Measurements from ENCODE around the gene JPH2.

Gene JPH2

GRCh38 chr20:44187772-44188709, 1.1 kb upstream of the JPH2 start:
- DNase-seq (ENCODE audit: low spot score), result no peak

- DNase-seq (ENCODE audit: low spot score), result no peak
Measured at GRCh38 chr20:44186674-44187053, 324 bp downstream of the JPH2 start.

GRCh38 chr20:44186201-44186600, 787 bp downstream of the JPH2 start:
- DNase-seq (ENCODE audit: low spot score), result no peak

- DNase-seq (ENCODE audit: low spot score), result no peak
Measured at GRCh38 chr20:44185574-44185973, 1.4 kb downstream of the JPH2 start.

- DNase-seq (ENCODE audit: low spot score), result no peak
Measured at GRCh38 chr20:44183282-44183681, 3.7 kb downstream of the JPH2 start.

GRCh38 chr20:44182863-44183262, 4.1 kb downstream of the JPH2 start:
- no peak for DNase-seq (ENCODE audit: low spot score)

- no peak for DNase-seq (ENCODE audit: low spot score)
Measured at GRCh38 chr20:44182135-44182765, 4.7 kb downstream of the JPH2 start.

- DNase-seq (ENCODE audit: low spot score), result no peak
Measured at GRCh38 chr20:44181611-44182010, 5.4 kb downstream of the JPH2 start.

- no peak for DNase-seq (ENCODE audit: low spot score)
Measured at GRCh38 chr20:44180814-44181213, 6.2 kb downstream of the JPH2 start.

GRCh38 chr20:44176833-44177534, 10.0 kb downstream of the JPH2 start:
- no peak for DNase-seq (ENCODE audit: low spot score)

GRCh38 chr20:44174996-44175765, 11.8 kb downstream of the JPH2 start:
- no peak for DNase-seq (ENCODE audit: low spot score)

GRCh38 chr20:44173846-44174245, 13.1 kb downstream of the JPH2 start:
- DNase-seq (ENCODE audit: low spot score), result no peak

- DNase-seq (ENCODE audit: low spot score), result no peak
Measured at GRCh38 chr20:44173116-44173515, 13.9 kb downstream of the JPH2 start.

- DNase-seq (ENCODE audit: low spot score), result no peak
Measured at GRCh38 chr20:44172572-44172950, 14.4 kb downstream of the JPH2 start.

GRCh38 chr20:44171775-44172571, 15.0 kb downstream of the JPH2 start:
- DNase-seq (ENCODE audit: low spot score), result no peak

- DNase-seq (ENCODE audit: low spot score), result no peak
Measured at GRCh38 chr20:44170816-44171410, 16.1 kb downstream of the JPH2 start.

GRCh38 chr20:44167736-44168135, 19.3 kb downstream of the JPH2 start:
- DNase-seq (ENCODE audit: low spot score), result no peak

GRCh38 chr20:44166477-44166876, 20.5 kb downstream of the JPH2 start:
- DNase-seq (ENCODE audit: low spot score), result no peak

- no peak for DNase-seq (ENCODE audit: low spot score)
Measured at GRCh38 chr20:44166008-44166407, 21.0 kb downstream of the JPH2 start.

GRCh38 chr20:44160133-44160532, 26.9 kb downstream of the JPH2 start:
- DNase-seq (ENCODE audit: low spot score), result no peak

- DNase-seq (ENCODE audit: low spot score), result no peak
Measured at GRCh38 chr20:44159711-44160110, 27.3 kb downstream of the JPH2 start.

All from hematopoietic multipotent progenitor cell treated with erythropoietin and hydrocortisone succinate and interleukin-3 and kit ligand, for 17 days (in vitro differentiated cells).